ENCODE results near the gene DLGAP1.

DNA sequence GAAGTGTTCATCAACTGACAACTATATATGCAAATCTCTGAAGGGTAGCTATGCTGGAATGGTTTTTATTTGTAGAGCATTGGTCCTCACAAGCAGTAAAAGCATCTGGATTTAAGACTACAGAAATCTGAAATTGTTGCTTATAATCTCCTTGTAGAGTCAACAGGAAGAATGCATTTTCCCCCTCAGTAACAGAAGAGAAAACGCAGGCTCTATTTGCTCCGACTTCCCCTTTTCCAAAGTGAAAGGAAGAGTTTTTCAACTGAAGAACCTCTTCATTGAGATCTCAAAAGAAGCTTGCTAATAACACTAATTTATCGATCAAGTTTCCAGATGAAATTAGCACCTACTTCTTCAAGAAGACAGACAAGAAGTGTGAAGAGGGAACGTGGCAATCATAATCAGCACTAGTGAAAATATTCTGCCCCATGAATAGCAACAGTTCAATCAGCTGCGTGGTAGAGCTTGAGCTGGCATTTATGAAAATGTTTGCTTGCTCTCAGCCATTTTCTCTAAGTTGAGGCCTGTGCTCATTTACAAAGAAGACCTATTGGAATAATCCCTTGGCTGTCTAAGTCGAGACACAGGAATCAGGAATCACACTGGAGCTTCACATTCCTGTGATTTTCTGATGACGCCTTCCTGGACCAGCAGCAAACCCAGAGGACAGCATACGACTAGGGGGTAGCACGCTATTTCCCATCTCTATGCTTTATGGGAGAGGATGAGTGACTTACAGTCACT, 961.4 kb downstream of the DLGAP1 start:
- TF ChIP-seq, protein P1, sequence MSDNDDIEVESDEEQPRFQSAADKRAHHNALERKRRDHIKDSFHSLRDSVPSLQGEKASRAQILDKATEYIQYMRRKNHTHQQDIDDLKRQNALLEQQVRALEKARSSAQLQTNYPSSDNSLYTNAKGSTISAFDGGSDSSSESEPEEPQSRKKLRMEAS (IDR thresholded peaks at IDR 0.05), result no peak
- TF ChIP-seq, protein P2, sequence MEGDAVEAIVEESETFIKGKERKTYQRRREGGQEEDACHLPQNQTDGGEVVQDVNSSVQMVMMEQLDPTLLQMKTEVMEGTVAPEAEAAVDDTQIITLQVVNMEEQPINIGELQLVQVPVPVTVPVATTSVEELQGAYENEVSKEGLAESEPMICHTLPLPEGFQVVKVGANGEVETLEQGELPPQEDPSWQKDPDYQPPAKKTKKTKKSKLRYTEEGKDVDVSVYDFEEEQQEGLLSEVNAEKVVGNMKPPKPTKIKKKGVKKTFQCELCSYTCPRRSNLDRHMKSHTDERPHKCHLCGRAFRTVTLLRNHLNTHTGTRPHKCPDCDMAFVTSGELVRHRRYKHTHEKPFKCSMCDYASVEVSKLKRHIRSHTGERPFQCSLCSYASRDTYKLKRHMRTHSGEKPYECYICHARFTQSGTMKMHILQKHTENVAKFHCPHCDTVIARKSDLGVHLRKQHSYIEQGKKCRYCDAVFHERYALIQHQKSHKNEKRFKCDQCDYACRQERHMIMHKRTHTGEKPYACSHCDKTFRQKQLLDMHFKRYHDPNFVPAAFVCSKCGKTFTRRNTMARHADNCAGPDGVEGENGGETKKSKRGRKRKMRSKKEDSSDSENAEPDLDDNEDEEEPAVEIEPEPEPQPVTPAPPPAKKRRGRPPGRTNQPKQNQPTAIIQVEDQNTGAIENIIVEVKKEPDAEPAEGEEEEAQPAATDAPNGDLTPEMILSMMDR (IDR thresholded peaks at IDR 0.05; ENCODE audit: control extremely low read depth in 1 of 3, insufficient read depth in 1 of 3, low read depth in 1 of 3, low read length in 3 of 3), result no peak
- no peak for TF ChIP-seq POLR2A (IDR thresholded peaks at IDR 0.05; ENCODE audit: control extremely low read depth in 1 of 2, low read depth in 2 of 2, low read length in 2 of 2)
- TF ChIP-seq JUN (IDR thresholded peaks at IDR 0.05; ENCODE audit: low read depth, low read length), result no peak
- no peak for TF ChIP-seq TAF1 (IDR thresholded peaks at IDR 0.05; ENCODE audit: low read depth, low read length)
- no peak for TF ChIP-seq EZH2 (IDR thresholded peaks at IDR 0.05; ENCODE audit: low read depth, low read length, severe bottlenecking)
- no peak for TF ChIP-seq KDM1A (IDR thresholded peaks at IDR 0.05; ENCODE audit: borderline replicate concordance, low read length)
- no peak for TF ChIP-seq EP300 (IDR thresholded peaks at IDR 0.05; ENCODE audit: borderline replicate concordance in 1 of 2, low read depth in 2 of 2, low read length in 2 of 2)
- no peak for TF ChIP-seq CHD2 (IDR thresholded peaks at IDR 0.05; ENCODE audit: low read length)
